Spleen (tissue), 11 donors: ENCODE measurements around the gene CHCHD3. TPM values are rescaled to one million over a fixed set of nuclear protein-coding genes. Genes with fewer than 3 reads are reported as not detected.

Experiments used
- DNase-seq: peaks from one replicate; pipeline ENCODE4 v3.0.0-alpha.2; 2020
- H3K27ac ChIP-seq, 8 donors: fragments of 200-600 bp; sonication (generic) in 7 of 8; 1 replicate in 4 of 8; 2 replicates in 4 of 8; pipeline versions ENCODE4 v1.5.0 to v1.8.0; 2016 to 2021; ENCODE audit warnings: inconsistent platforms in 4 of 8, mild to moderate bottlenecking in 4 of 8, moderate library complexity in 1 of 8
- H3K27me3 ChIP-seq, 7 donors: fragments of 200-600 bp; sonication (generic) in 6 of 7; replicated peaks in 1 of 7; 1 replicate in 4 of 7; 2 replicates in 3 of 7; pipeline versions ENCODE4 v1.5.0 to v1.8.0; 2016 to 2021; ENCODE audit warnings: inconsistent platforms in 3 of 7, mild to moderate bottlenecking in 1 of 7
- H3K36me3 ChIP-seq, 6 donors: fragments of 200-600 bp; sonication (generic) in 5 of 6; 1 replicate in 4 of 6; 2 replicates in 2 of 6; pipeline versions ENCODE4 v1.5.0 to v1.8.0; 2016 to 2021; ENCODE audit warnings: inconsistent platforms in 2 of 6
- H3K4me1 ChIP-seq, 6 donors: fragments of 200-600 bp; sonication (generic) in 5 of 6; 1 replicate in 3 of 6; 2 replicates in 3 of 6; pipeline versions ENCODE4 v1.5.0 to v1.8.0; 2016 to 2021; ENCODE audit warnings: inconsistent platforms in 3 of 6
- H3K4me3 ChIP-seq, 8 donors: fragments of 200-600 bp; sonication (generic) in 7 of 8; 1 replicate in 4 of 8; 2 replicates in 4 of 8; pipeline versions ENCODE4 v1.5.0 to v1.8.0; 2016 to 2021; ENCODE audit warnings: inconsistent platforms in 4 of 8, mild to moderate bottlenecking in 4 of 8, moderate library complexity in 2 of 8
- H3K9me3 ChIP-seq, 8 donors: fragments of 200-600 bp; sonication (generic) in 7 of 8; 1 replicate in 4 of 8; 2 replicates in 4 of 8; pipeline versions ENCODE4 v1.5.0 to v1.8.0; 2016 to 2021; ENCODE audit warnings: inconsistent platforms in 4 of 8
- POLR2A ChIP-seq, 3 donors: fragments of 450-650 bp; IDR thresholded peaks; one replicate each; pipeline ENCODE4 v1.5.1; 2017; ENCODE audit warnings: antibody characterized with exemption in 3 of 3, mild to moderate bottlenecking in 1 of 3
- POLR2AphosphoS5 ChIP-seq, 3 donors: sonication (generic); formaldehyde crosslinking; IDR thresholded peaks; one replicate each; pipeline ENCODE4 v1.5.1; 2017; ENCODE audit warnings: antibody characterized with exemption in 3 of 3
- WGBS, 5 donors: extraction: QIAGEN DNeasy Blood & Tissue Kit in 3 of 5; methylation state at CpG; one replicate each; pipeline versions ENCODE4 v1.1.5 to v1.1.7; 2013 to 2018; 5-methylcytosine and 5-hydroxymethylcytosine counted together
- intact Hi-C: fragments of 100-400 bp; cut with DNase I; formaldehyde crosslinking; loops from one replicate; pipeline ENCODE4 v1.15.0; 2023; ENCODE audit warnings: low total_unique reads
- polyA plus RNA-seq, 3 donors: library from polyadenylated mRNA; stranded (reverse); fragments of 200-250 nt; gene quantifications; one replicate each; pipeline ENCODE4 v1.2.1, GENCODE V29; 2013
- total RNA-seq, 7 donors: library from RNA; depleted of rRNA in 3 of 7; stranded (reverse); fragments of >200 nt in 3 of 7; fragmentation: NEBNext Ultra II Directional in 4 of 7; extraction: Animal tissue kit (Norgen Biotek cat#: 25700) in 4 of 7; gene quantifications; one replicate each; pipeline versions ENCODE4 v1.1.0 to v1.2.1, GENCODE V29; 2016 to 2021
- TF ChIP-seq, protein P1 (sequence below), 11 experiments: fragments of 200-600 bp in 7 of 11; fragments of 450-650 bp in 4 of 11; sonication (generic) in 4 of 11; IDR thresholded peaks in 8 of 11; conservative IDR thresholded peaks in 3 of 11; 1 replicate in 7 of 11; 2 replicates in 4 of 11; pipeline versions ENCODE4 v1.4.0 to v1.8.0; 2016 to 2021; ENCODE audit warnings: antibody characterized with exemption in 11 of 11, inconsistent platforms in 4 of 11, mild to moderate bottlenecking in 1 of 11
- donor health status: healthy with polysubstance abuse.
- donor health status: DM: no; HTN: no; CAD: no; lungs with moderate emphysema.
- donor health status: DM: no; HTN: no; CAD: no.
- donor health status: Bipolar disorder and iron deficiency.
- donor health status: healthy.
- donor health status: DM: no; HTN: no; CAD: no.
- donor health status: DM: yes; HTN: yes; CAD: no.

CHCHD3 gene
- total and polyA plus RNA-seq, 10 donors = 18.6 to 60.3 (median 38.8) TPM

DNA sequence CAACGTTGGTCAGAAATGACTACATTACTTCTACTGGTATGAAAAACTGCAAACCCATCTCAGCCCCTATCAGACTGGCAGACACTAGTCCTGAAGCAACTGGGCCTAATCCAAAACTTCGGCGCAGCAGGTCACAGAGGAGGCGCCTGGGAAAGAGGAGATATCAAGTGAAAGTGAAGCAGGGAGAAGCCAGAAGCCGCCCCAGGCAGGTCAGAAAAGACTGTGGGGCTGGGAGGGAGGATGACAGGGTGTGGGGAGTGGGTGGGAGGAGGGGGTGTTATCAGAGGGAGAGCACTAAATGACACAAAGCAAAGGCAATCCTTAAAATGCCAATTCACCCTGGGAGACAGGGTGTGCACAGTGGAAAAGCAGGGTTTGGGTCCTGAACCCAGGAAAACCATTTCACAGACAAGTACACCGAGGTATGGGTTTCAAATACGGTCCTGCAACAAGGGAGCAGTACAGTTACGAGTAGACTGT is 731 bp downstream of the CHCHD3 start:
- 6 to 15% (median 8%) methylated on average over 8 of the region's 8 CpGs for WGBS, 5 donors
- Histone ChIP-seq H3K4me3 (peak overlapping the region; percentile 79 to 98 (median 88)), H3K27ac (peak overlapping the region; percentile 80 to 92 (median 88)), H3K27me3 (no peaks in the 10 kb centered on the region), H3K4me1 (peaks cover 0 to 44% (median 28%) of the 10 kb centered on the region in 6 donors), H3K36me3 (no peaks in the 10 kb centered on the region), H3K9me3 (no peaks in the 10 kb centered on the region)
- intact Hi-C loops = no loop called here
- TF ChIP-seq POLR2AphosphoS5 (IDR thresholded peaks at IDR 0.05) = no peak
- TF ChIP-seq, protein P1, sequence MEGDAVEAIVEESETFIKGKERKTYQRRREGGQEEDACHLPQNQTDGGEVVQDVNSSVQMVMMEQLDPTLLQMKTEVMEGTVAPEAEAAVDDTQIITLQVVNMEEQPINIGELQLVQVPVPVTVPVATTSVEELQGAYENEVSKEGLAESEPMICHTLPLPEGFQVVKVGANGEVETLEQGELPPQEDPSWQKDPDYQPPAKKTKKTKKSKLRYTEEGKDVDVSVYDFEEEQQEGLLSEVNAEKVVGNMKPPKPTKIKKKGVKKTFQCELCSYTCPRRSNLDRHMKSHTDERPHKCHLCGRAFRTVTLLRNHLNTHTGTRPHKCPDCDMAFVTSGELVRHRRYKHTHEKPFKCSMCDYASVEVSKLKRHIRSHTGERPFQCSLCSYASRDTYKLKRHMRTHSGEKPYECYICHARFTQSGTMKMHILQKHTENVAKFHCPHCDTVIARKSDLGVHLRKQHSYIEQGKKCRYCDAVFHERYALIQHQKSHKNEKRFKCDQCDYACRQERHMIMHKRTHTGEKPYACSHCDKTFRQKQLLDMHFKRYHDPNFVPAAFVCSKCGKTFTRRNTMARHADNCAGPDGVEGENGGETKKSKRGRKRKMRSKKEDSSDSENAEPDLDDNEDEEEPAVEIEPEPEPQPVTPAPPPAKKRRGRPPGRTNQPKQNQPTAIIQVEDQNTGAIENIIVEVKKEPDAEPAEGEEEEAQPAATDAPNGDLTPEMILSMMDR (IDR thresholded peaks at IDR 0.05 in 8 of 11, conservative IDR thresholded peaks at IDR 0.05 in 3 of 11) = no peak
- TF ChIP-seq POLR2A (IDR thresholded peaks at IDR 0.05) = no peak
- DNase-seq = no peak

GRCh38 chr7:133079296-133079695 is 2.6 kb downstream of the CHCHD3 start:
- Histone ChIP-seq H3K27me3 (no peaks in the 10 kb centered on the region), H3K9me3 (no peaks in the 10 kb centered on the region), H3K27ac (no peak overlapping the region), H3K36me3 (peaks cover 0 to 11% (median 0%) of the 10 kb centered on the region in 6 donors), H3K4me3 (no peak overlapping the region), H3K4me1 (peaks cover 0 to 63% (median 32%) of the 10 kb centered on the region in 6 donors)
- TF ChIP-seq POLR2AphosphoS5 (IDR thresholded peaks at IDR 0.05) (no peak), POLR2A (IDR thresholded peaks at IDR 0.05) (no peak)
- TF ChIP-seq, protein P1 (IDR thresholded peaks at IDR 0.05 in 8 of 11, conservative IDR thresholded peaks at IDR 0.05 in 3 of 11) = no peak
- intact Hi-C loops = no loop called here
- DNase-seq = no peak
- 86 to 92% (median 88%) methylated on average over 5 of the region's 5 CpGs for WGBS, 5 donors

DNA sequence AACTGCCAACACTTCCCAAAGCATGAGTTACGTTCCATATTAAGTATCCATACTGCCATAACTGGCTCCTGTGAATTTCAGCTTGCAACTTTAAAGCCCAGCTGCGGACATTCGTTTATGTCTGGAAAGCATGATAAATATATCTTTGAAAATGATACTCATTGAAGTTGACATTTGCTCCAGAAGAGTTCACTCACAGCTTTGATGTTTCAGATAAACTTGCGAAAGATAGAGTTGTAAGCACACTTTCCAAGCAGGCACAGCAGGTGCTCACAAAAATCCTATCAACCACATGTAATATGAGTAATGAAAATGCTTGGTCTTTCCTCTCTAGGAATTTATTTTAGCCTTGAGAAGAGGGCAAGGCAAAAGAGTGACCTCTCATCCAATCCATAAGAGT is 4.5 kb downstream of the CHCHD3 start:
- Histone ChIP-seq H3K27me3 (no peaks in the 10 kb centered on the region), H3K4me1 (peaks cover 0 to 76% (median 31%) of the 10 kb centered on the region in 6 donors), H3K36me3 (peaks cover 0 to 11% (median 0%) of the 10 kb centered on the region in 6 donors), H3K9me3 (no peaks in the 10 kb centered on the region), H3K27ac (no peak overlapping the region), H3K4me3 (no peak overlapping the region)
- TF ChIP-seq POLR2A (IDR thresholded peaks at IDR 0.05) = no peak
- TF ChIP-seq, protein P1 (IDR thresholded peaks at IDR 0.05 in 8 of 11, conservative IDR thresholded peaks at IDR 0.05 in 3 of 11) = no peak
- TF ChIP-seq POLR2AphosphoS5 (IDR thresholded peaks at IDR 0.05) = no peak
- DNase-seq = no peak
- intact Hi-C loops = no loop called here
- 92 to 98% (median 94%) methylated on average over 4 of the region's 4 CpGs for WGBS, 5 donors

GRCh38 chr7:133076142-133076541 is 5.7 kb downstream of the CHCHD3 start:
- peaks cover 0 to 69% (median 24%) of the 10 kb centered on the region in 6 donors for H3K4me1 ChIP-seq
- DNase-seq = no peak
- no peak overlapping the region for H3K4me3 ChIP-seq
- peaks cover 0 to 11% (median 0%) of the 10 kb centered on the region in 6 donors for H3K36me3 ChIP-seq
- intact Hi-C loops = no loop called here
- H3K27ac ChIP-seq = no peak overlapping the region
- H3K27me3 ChIP-seq = no peaks in the 10 kb centered on the region
- H3K9me3 ChIP-seq = no peaks in the 10 kb centered on the region
- 59 to 82% (median 74%) methylated on average over 2 of the region's 2 CpGs for WGBS, 5 donors
- TF ChIP-seq POLR2A (IDR thresholded peaks at IDR 0.05) = no peak
- no peak for TF ChIP-seq POLR2AphosphoS5 (IDR thresholded peaks at IDR 0.05)
- TF ChIP-seq, protein P1 (IDR thresholded peaks at IDR 0.05 in 8 of 11, conservative IDR thresholded peaks at IDR 0.05 in 3 of 11) = no peak
